Stomach (tissue), 4 donors: ENCODE measurements around the gene IL36RN.
"Not testable (repeated sequence)": the region's sequence is repeated elsewhere in the genome, so short reads cannot be mapped to it uniquely, and the experiment has no call there.

Experiments used
- POLR2A ChIP-seq, 4 donors: fragments of 450-650 bp; IDR thresholded peaks; one replicate each; pipeline ENCODE4 v1.6.1; 2016; ENCODE audit warnings: antibody characterized with exemption in 4 of 4, control low read depth in 2 of 4, mild to moderate bottlenecking in 1 of 4, moderate library complexity in 1 of 4
- POLR2AphosphoS5 ChIP-seq, 3 donors: sonication (generic); formaldehyde crosslinking; IDR thresholded peaks; one replicate each; pipeline ENCODE4 v1.6.1; 2016; ENCODE audit warnings: antibody characterized with exemption in 3 of 3

DNA sequence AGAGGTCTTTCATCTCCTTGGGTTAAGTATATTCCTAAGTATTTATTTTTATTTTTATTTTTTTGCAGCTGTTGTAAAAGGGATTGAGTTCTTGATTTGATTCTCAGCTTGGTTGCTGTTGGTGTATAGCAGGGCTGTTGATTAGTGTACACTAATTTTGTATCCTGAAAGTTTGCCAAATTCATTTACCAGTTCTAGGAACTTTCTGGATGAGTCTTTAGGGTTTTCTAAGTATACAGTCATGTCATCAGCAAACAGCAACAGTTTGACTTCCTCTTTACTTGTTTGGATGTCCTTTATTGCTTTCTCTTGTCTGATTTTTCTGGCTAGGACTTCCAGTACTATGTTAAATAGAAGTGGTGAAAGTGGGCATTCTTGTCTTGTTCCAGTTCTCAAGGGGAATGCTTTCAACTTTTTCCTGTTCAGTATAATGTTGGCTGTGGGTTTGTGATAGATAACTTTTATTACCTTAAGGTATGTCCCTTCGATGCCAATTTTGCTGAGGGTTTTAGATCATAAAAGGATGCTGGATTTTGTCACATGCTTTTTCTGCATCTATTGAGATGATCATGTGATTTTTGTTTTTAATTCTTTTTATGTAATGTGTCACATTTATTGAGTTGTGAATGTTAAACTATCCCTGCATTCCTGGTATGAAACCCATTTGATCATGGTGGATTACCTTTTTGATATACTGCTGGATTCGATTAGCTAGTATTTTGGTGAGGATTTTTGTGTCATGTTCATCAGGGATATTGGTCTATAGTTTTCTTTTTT is 38.0 kb downstream of the IL36RN start:
- TF ChIP-seq POLR2AphosphoS5, POLR2A (IDR thresholded peaks at IDR 0.05): not testable (repeated sequence)
